ENCODE data around the gene LDLRAD3.

DNA sequence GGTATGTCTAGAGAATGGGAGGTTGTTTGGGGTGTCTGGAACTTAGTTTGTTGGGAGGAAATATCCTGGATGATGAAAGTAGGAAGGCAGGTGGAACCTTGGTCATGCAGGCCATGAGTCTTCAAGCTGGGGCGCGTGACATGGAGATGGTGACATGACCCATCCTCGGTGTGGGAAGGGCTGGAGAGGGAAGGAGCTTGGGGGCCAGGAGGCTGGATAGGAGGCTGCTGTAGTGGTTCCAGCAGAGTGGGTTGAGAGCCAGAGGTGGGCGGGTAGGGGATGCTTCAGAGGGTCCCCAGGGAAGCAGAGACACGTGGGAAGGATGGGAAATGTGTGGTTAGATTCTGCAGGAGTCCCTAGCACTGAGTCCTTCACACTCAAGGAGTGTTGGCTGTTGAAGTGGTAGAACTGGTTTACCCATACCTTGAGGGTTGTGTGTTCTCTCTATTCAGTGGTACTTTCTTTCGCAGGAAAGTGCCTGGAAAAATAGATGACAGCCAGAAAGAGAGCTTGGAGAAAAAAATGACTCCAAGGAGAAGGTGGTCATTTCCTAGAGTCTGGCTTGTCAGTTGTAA, 56.8 kb downstream of the LDLRAD3 start:
- TF ChIP-seq POLR2A (IDR thresholded peaks at IDR 0.05; ENCODE audit: borderline replicate concordance, extremely low read depth, insufficient read depth, insufficient read length) (no peak), EZH2 (IDR thresholded peaks at IDR 0.05) (no peak), POLR2AphosphoS5 (IDR thresholded peaks at IDR 0.05; ENCODE audit: low read depth, low read length) (no peak), RAD21 (IDR thresholded peaks at IDR 0.05; ENCODE audit: low read depth) (no peak), CBX3 (IDR thresholded peaks at IDR 0.05; ENCODE audit: low read depth) (no peak), TCF7L2 (IDR thresholded peaks at IDR 0.05; ENCODE audit: borderline replicate concordance, extremely low read depth, insufficient read depth, insufficient read length) (no peak), ZNF274 (IDR thresholded peaks at IDR 0.05; ENCODE audit: low read depth, low read length) (no peak), EGR1 (IDR thresholded peaks at IDR 0.05; ENCODE audit: low read depth) (no peak), ELF1 (IDR thresholded peaks at IDR 0.05; ENCODE audit: borderline replicate concordance, low read depth) (no peak)
- TF ChIP-seq, protein P1, sequence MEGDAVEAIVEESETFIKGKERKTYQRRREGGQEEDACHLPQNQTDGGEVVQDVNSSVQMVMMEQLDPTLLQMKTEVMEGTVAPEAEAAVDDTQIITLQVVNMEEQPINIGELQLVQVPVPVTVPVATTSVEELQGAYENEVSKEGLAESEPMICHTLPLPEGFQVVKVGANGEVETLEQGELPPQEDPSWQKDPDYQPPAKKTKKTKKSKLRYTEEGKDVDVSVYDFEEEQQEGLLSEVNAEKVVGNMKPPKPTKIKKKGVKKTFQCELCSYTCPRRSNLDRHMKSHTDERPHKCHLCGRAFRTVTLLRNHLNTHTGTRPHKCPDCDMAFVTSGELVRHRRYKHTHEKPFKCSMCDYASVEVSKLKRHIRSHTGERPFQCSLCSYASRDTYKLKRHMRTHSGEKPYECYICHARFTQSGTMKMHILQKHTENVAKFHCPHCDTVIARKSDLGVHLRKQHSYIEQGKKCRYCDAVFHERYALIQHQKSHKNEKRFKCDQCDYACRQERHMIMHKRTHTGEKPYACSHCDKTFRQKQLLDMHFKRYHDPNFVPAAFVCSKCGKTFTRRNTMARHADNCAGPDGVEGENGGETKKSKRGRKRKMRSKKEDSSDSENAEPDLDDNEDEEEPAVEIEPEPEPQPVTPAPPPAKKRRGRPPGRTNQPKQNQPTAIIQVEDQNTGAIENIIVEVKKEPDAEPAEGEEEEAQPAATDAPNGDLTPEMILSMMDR (IDR thresholded peaks at IDR 0.05 in 2 of 3, conservative IDR thresholded peaks at IDR 0.05 in 1 of 3; ENCODE audit: borderline replicate concordance in 1 of 3, insufficient read depth in 1 of 3, low read depth in 2 of 3, low read length in 2 of 3) = no peak
